Fibroblast of lung (primary cell): ENCODE results near the gene GORAB. TPM values are rescaled to one million over a fixed set of nuclear protein-coding genes. Genes with fewer than 3 reads are reported as not detected.

ENCODE experiments used
- DNase-seq, 2 donors: peaks; one replicate each; pipeline versions ENCODE4 v3.0.0 to v3.0.0-alpha.2; 2010; ENCODE audit warnings: low read depth in 2 of 2
- H2AFZ ChIP-seq: 2 replicates; pipeline ENCODE4 v1.5.1; 2012; ENCODE audit warnings: low read length, control low read depth, inconsistent platforms
- H3K27ac ChIP-seq: 2 replicates; pipeline ENCODE4 v1.5.1; 2011; ENCODE audit warnings: low read length, control low read depth; ENCODE audit not compliant: insufficient read depth
- H3K27me3 ChIP-seq: 2 replicates; pipeline ENCODE4 v1.5.1; 2011; ENCODE audit warnings: mild to moderate bottlenecking, low read length; ENCODE audit not compliant: control insufficient read depth, insufficient read depth
- H3K36me3 ChIP-seq: 2 replicates; pipeline ENCODE4 v1.5.1; 2011; ENCODE audit warnings: low read length; ENCODE audit not compliant: control insufficient read depth, insufficient read depth
- H3K4me1 ChIP-seq: 2 replicates; pipeline ENCODE4 v1.5.1; 2011; ENCODE audit warnings: low read length; ENCODE audit not compliant: control insufficient read depth, insufficient read depth; ENCODE audit errors: extremely low read depth
- H3K4me2 ChIP-seq: 2 replicates; pipeline ENCODE4 v1.5.1; 2011; ENCODE audit warnings: low read length, control low read depth; ENCODE audit not compliant: insufficient read depth; ENCODE audit errors: extremely low read depth
- H3K4me3 ChIP-seq, 4 experiments: fragments of 200-600 bp in 1 of 4; sonication (generic) in 1 of 4; replicated peaks in 1 of 4; 2 replicates each; pipeline ENCODE4 v1.5.1; 2011 to 2016; ENCODE audit warnings: low read length in 4 of 4, low read depth in 3 of 4, mild to moderate bottlenecking in 3 of 4, control low read depth in 2 of 4, inconsistent platforms in 1 of 4, mixed read lengths in 1 of 4; ENCODE audit not compliant: insufficient read depth in 1 of 4; ENCODE audit errors: control extremely low read depth in 1 of 4
- H3K79me2 ChIP-seq: 2 replicates; pipeline ENCODE4 v1.5.1; 2012; ENCODE audit warnings: mild to moderate bottlenecking, low read length, inconsistent platforms; ENCODE audit not compliant: control insufficient read depth, insufficient read depth
- H3K9ac ChIP-seq: 2 replicates; pipeline ENCODE4 v1.5.1; 2011; ENCODE audit warnings: mild to moderate bottlenecking, low read length, control low read depth; ENCODE audit not compliant: insufficient read depth
- H3K9me3 ChIP-seq: 2 replicates; pipeline ENCODE4 v1.5.1; 2012; ENCODE audit warnings: low read depth, low read length; ENCODE audit not compliant: control insufficient read depth, insufficient read depth
- H4K20me1 ChIP-seq: 2 replicates; pipeline ENCODE4 v1.5.1; 2011; ENCODE audit warnings: low read length; ENCODE audit not compliant: control insufficient read depth, insufficient read depth; ENCODE audit errors: extremely low read depth
- EZH2 ChIP-seq: IDR thresholded peaks from 2 replicates; pipeline ENCODE4 v1.5.1; 2012; ENCODE audit warnings: low read length, control low read depth, mild to moderate bottlenecking; ENCODE audit errors: missing control alignments
- polyA plus RNA-seq, 2 donors: library from polyadenylated mRNA; depleted of rRNA in 1 of 2; stranded (reverse) in 1 of 2; unstranded in 1 of 2; fragments of >200 nt; gene quantifications; 2 replicates each; pipeline ENCODE4 v1.2.1, GENCODE V29; 2011 to 2012; ENCODE audit warnings: missing spikeins in 1 of 2
- total RNA-seq: library from RNA; depleted of rRNA; stranded (reverse); fragments of >200 nt; gene quantifications from 2 replicates; pipeline ENCODE4 v1.2.1, GENCODE V29; 2014
- TF ChIP-seq, protein P1 (sequence below), 2 donors: IDR thresholded peaks in 1 of 2; conservative IDR thresholded peaks in 1 of 2; 1 replicate in 1 of 2; 2 replicates in 1 of 2; pipeline ENCODE4 v1.5.1; 2011 to 2012; ENCODE audit warnings: low read length in 2 of 2, control low read depth in 1 of 2, inconsistent platforms in 1 of 2, low read depth in 1 of 2, mild to moderate bottlenecking in 1 of 2

The GORAB gene
- total and polyA plus RNA-seq, 2 donors (not counting 1 experiment from before 2014, with no cell fraction given) = 17.7 to 27.6 TPM

DNA sequence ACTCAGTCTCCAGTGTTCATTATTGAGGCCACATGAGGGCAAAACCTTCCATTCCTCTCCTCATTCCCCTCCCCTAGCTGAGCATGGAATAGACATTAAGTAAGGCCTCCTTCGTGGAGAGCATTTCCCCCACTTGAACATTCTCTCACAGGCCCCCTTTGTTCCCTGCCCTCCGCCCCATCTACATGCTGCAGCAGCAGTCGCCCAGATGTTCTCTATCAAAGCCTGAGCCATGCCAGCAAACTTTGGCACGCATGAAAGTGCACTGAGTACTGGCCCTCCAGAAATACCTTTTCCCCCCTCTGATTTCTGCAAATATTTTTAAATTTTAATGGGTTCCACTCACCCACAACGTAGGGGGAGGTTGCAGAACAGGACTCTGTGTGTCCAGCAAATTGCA, 20.9 kb upstream of the GORAB start:
- H3K27me3 ChIP-seq = no peaks in the 10 kb centered on the region
- no peak for DNase-seq
- no peak overlapping the region for H3K4me2 ChIP-seq
- no peak overlapping the region for H2AFZ ChIP-seq
- H3K27ac ChIP-seq = no peak overlapping the region
- H3K9ac ChIP-seq = no peak overlapping the region
- no peaks in the 10 kb centered on the region for H3K79me2 ChIP-seq
- no peaks in the 10 kb centered on the region for H3K4me1 ChIP-seq
- no peaks in the 10 kb centered on the region for H4K20me1 ChIP-seq
- TF ChIP-seq EZH2 = no peak
- TF ChIP-seq, protein P1, sequence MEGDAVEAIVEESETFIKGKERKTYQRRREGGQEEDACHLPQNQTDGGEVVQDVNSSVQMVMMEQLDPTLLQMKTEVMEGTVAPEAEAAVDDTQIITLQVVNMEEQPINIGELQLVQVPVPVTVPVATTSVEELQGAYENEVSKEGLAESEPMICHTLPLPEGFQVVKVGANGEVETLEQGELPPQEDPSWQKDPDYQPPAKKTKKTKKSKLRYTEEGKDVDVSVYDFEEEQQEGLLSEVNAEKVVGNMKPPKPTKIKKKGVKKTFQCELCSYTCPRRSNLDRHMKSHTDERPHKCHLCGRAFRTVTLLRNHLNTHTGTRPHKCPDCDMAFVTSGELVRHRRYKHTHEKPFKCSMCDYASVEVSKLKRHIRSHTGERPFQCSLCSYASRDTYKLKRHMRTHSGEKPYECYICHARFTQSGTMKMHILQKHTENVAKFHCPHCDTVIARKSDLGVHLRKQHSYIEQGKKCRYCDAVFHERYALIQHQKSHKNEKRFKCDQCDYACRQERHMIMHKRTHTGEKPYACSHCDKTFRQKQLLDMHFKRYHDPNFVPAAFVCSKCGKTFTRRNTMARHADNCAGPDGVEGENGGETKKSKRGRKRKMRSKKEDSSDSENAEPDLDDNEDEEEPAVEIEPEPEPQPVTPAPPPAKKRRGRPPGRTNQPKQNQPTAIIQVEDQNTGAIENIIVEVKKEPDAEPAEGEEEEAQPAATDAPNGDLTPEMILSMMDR (conservative IDR thresholded peaks at IDR 0.05 in 1 of 2, IDR thresholded peaks at IDR 0.05 in 1 of 2; ENCODE audit: low read depth in 1 of 2, low read length in 2 of 2) = no peak
- H3K4me3 ChIP-seq = no peak overlapping the region
- H3K36me3 ChIP-seq = no peaks in the 10 kb centered on the region
- H3K9me3 ChIP-seq = no peaks in the 10 kb centered on the region

DNA sequence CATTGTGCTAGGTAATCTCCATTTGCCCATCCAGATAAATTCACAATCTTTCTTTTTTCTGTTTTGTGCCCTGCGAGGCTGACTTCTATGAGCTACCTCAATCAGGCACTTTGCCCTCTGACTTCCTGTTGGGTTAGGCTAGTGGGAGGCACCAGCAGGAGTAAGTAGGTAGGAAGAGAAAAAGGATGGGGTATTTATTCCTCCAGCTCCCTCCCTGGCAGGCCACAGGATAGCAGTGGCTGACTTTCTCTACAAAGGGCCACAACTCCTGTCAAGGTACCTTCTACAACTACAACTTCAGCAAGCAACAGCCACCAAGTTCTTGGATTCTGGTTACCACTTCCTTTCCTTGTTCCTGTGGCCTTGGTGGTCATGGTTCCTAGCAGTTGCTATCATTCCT, 18.8 kb upstream of the GORAB start:
- Histone ChIP-seq H3K4me2 (no peak overlapping the region), H3K36me3 (no peaks in the 10 kb centered on the region), H3K27me3 (no peaks in the 10 kb centered on the region), H2AFZ (no peak overlapping the region), H4K20me1 (no peaks in the 10 kb centered on the region), H3K4me1 (no peaks in the 10 kb centered on the region), H3K9me3 (no peaks in the 10 kb centered on the region), H3K79me2 (no peaks in the 10 kb centered on the region), H3K9ac (no peak overlapping the region), H3K4me3 (no peak overlapping the region), H3K27ac (no peak overlapping the region)
- TF ChIP-seq, protein P1 (conservative IDR thresholded peaks at IDR 0.05 in 1 of 2, IDR thresholded peaks at IDR 0.05 in 1 of 2; ENCODE audit: low read depth in 1 of 2, low read length in 2 of 2) = no peak
- no peak for TF ChIP-seq EZH2
- no peak for DNase-seq

DNA sequence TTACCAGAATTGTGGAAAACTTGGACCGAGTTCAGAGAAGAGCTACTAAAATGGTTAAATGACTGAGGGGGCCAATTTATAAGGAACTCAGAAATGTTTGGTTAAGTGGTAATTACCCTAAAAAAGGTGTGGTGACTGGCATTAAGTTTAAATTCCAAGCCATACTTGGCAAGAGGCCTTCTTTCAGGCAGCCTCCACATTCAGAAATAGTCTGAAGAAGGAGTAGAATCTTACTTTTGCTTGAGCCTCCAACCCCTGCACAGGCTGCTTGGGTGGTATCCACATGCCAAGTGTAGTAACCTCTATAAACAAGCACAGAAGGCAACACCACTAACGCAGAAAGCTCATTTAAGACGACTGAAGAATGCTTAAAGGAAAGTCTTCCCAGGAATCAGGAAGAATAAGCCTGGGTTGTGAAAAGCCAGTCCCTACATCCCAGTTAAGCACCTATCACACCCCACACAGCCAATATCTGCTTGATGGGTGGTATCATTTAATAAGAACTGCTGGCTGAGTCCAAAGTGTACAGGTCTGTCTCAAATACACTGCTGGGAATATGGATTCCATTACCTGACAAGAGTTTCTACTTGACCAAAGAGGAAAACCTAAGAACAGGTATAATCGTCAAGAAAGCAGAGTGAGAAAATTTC, 13.7 kb upstream of the GORAB start:
- H3K9ac ChIP-seq = no peak overlapping the region
- H3K9me3 ChIP-seq = no peaks in the 10 kb centered on the region
- H3K4me2 ChIP-seq = no peak overlapping the region
- no peaks in the 10 kb centered on the region for H4K20me1 ChIP-seq
- TF ChIP-seq EZH2 = no peak
- TF ChIP-seq, protein P1 (conservative IDR thresholded peaks at IDR 0.05 in 1 of 2, IDR thresholded peaks at IDR 0.05 in 1 of 2; ENCODE audit: low read depth in 1 of 2, low read length in 2 of 2) = no peak
- peaks cover 15% of the 10 kb centered on the region for H3K4me1 ChIP-seq
- H3K27ac ChIP-seq = no peak overlapping the region
- H2AFZ ChIP-seq = no peak overlapping the region
- no peaks in the 10 kb centered on the region for H3K79me2 ChIP-seq
- no peaks in the 10 kb centered on the region for H3K27me3 ChIP-seq
- no peaks in the 10 kb centered on the region for H3K36me3 ChIP-seq
- no peak for DNase-seq
- H3K4me3 ChIP-seq = no peak overlapping the region
